OCI-LY1 (cell line): ENCODE measurements around the gene FAM216A.
"Not testable (repeated sequence)": the region's sequence is repeated elsewhere in the genome, so short reads cannot be mapped to it uniquely, and the experiment has no call there.

Experiments
- H2AFZ ChIP-seq: fragments of 200-600 bp; sonication (generic), shearing (Covaris generic); 2 replicates; pipeline ENCODE4 v1.6.0; 2014; ENCODE audit warnings: antibody characterized with exemption, mild to moderate bottlenecking, low read length
- H3F3A ChIP-seq: fragments of 200-600 bp; sonication (generic), shearing (Covaris generic); 2 replicates; pipeline ENCODE4 v1.6.0; 2014; ENCODE audit warnings: mild to moderate bottlenecking, antibody characterized with exemption, low read length, moderate library complexity; ENCODE audit not compliant: insufficient read depth
- H3K27ac ChIP-seq: fragments of 200-600 bp; sonication (generic); 2 replicates; pipeline ENCODE4 v1.5.1; 2014; ENCODE audit warnings: low read length, mixed run types, mild to moderate bottlenecking, low read depth; ENCODE audit not compliant: poor library complexity, severe bottlenecking
- H3K27me3 ChIP-seq: fragments of 200-600 bp; sonication (generic); 2 replicates; pipeline ENCODE4 v1.6.0; 2014; ENCODE audit warnings: antibody characterized with exemption, mild to moderate bottlenecking, low read length, moderate library complexity; ENCODE audit not compliant: insufficient read depth
- H3K36me3 ChIP-seq: fragments of 200-600 bp; sonication (generic); 2 replicates; pipeline ENCODE4 v1.6.1; 2014; ENCODE audit warnings: mild to moderate bottlenecking, antibody characterized with exemption, low read length, moderate library complexity, mixed read lengths; ENCODE audit not compliant: insufficient read depth
- H3K4me1 ChIP-seq: fragments of 200-600 bp; sonication (generic); 2 replicates; pipeline ENCODE4 v1.5.1; 2014; ENCODE audit warnings: mild to moderate bottlenecking, low read length, moderate library complexity; ENCODE audit not compliant: insufficient read depth, severe bottlenecking
- H3K4me2 ChIP-seq: fragments of 200-600 bp; sonication (generic), shearing (Covaris generic); 2 replicates; pipeline ENCODE4 v1.6.1; 2014; ENCODE audit warnings: low read length
- H3K4me3 ChIP-seq: fragments of 200-600 bp; sonication (generic); 2 replicates; pipeline ENCODE4 v1.5.1; 2014; ENCODE audit warnings: low read length, low read depth, mild to moderate bottlenecking, mixed read lengths; ENCODE audit not compliant: poor library complexity, severe bottlenecking
- H3K79me2 ChIP-seq: fragments of 200-600 bp; shearing (Covaris generic); 2 replicates; pipeline ENCODE4 v1.6.1; 2016; ENCODE audit warnings: mixed run types, low read length, mixed read lengths; ENCODE audit not compliant: insufficient read depth
- H3K9ac ChIP-seq: fragments of 200-600 bp; sonication (generic), shearing (Covaris generic); 2 replicates; pipeline ENCODE4 v1.6.1; 2014; ENCODE audit warnings: mild to moderate bottlenecking, low read length, mixed read lengths
- H3K9me2 ChIP-seq: fragments of 200-600 bp; sonication (generic), shearing (Covaris generic); 2 replicates; pipeline ENCODE4 v1.6.1; 2014; ENCODE audit warnings: low read depth, mild to moderate bottlenecking, low read length, mixed read lengths
- H3K9me3 ChIP-seq: fragments of 200-600 bp; shearing (Covaris generic); 2 replicates; pipeline ENCODE4 v1.6.1; 2014; ENCODE audit warnings: low read length, mixed read lengths
- H4K20me1 ChIP-seq: fragments of 200-600 bp; sonication (generic), shearing (Covaris generic); 2 replicates; pipeline ENCODE4 v1.6.0; 2016; ENCODE audit warnings: mild to moderate bottlenecking, low read length; ENCODE audit not compliant: insufficient read depth
- EZH2 ChIP-seq: fragments of 200-600 bp; sonication (generic), shearing (Covaris generic); IDR thresholded peaks from 2 replicates; pipeline ENCODE4 v1.8.0; 2017; ENCODE audit warnings: borderline replicate concordance, mixed run types, mild to moderate bottlenecking, antibody characterized with exemption, low read length, moderate library complexity, mixed read lengths
- TF ChIP-seq, protein P1 (sequence below): fragments of 200-600 bp; sonication (generic), shearing (Covaris generic); IDR thresholded peaks from 2 replicates; pipeline ENCODE4 v1.5.1; 2017; ENCODE audit warnings: mild to moderate bottlenecking, antibody characterized with exemption, low read length, moderate library complexity, mixed read lengths

Gene FAM216A

DNA sequence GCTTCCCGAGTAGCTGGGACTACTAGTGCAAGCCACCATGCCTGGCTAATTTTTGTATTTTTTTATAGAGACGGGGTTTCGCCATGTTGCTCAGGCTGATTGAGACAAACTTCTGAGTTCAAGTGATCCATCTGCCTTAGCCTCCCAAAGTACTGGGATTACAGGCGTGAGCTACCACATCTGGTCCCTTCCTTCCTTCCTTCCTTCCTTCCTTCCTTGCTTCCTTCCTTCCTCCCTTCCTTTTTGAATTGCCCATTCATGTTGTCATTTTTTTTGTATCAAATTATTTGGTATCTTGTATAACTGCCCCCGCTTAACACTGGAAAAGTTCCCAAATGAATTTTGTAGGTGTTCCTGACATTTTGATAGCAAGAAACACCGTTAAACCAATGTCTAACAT lies 45.2 kb downstream of the FAM216A start:
- Histone ChIP-seq H2AFZ (no peak overlapping the region), H4K20me1 (no peaks in the 10 kb centered on the region), H3K36me3 (no peaks in the 10 kb centered on the region), H3K9me3 (no peaks in the 10 kb centered on the region), H3K79me2 (no peaks in the 10 kb centered on the region), H3K4me2 (no peak overlapping the region), H3K4me1 (no peaks in the 10 kb centered on the region), H3K27ac (no peak overlapping the region), H3F3A (no peaks in the 10 kb centered on the region), H3K4me3 (no peak overlapping the region), H3K9ac (no peak overlapping the region), H3K27me3 (no peaks in the 10 kb centered on the region), H3K9me2 (no peaks in the 10 kb centered on the region)
- TF ChIP-seq, protein P1, sequence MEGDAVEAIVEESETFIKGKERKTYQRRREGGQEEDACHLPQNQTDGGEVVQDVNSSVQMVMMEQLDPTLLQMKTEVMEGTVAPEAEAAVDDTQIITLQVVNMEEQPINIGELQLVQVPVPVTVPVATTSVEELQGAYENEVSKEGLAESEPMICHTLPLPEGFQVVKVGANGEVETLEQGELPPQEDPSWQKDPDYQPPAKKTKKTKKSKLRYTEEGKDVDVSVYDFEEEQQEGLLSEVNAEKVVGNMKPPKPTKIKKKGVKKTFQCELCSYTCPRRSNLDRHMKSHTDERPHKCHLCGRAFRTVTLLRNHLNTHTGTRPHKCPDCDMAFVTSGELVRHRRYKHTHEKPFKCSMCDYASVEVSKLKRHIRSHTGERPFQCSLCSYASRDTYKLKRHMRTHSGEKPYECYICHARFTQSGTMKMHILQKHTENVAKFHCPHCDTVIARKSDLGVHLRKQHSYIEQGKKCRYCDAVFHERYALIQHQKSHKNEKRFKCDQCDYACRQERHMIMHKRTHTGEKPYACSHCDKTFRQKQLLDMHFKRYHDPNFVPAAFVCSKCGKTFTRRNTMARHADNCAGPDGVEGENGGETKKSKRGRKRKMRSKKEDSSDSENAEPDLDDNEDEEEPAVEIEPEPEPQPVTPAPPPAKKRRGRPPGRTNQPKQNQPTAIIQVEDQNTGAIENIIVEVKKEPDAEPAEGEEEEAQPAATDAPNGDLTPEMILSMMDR, result no peak
- TF ChIP-seq EZH2, result no peak

DNA sequence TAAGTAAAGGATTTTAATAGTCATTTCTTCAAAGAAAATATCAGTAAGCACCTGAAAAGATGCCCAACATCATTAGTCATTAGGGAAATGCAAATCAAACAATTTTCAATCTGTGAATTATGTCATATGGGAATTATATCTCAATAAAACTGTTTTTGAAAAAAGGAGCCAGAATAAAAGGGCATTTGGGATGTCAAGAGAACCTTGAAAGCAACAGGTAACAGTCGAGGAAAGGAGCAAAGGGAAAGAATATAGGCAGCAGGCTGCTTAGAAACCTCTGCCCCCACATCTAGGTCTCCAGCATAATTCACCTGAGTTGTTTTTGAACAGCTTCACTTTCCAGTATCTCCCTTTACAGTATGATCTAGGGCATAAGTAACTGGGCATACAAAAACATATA lies 45.7 kb downstream of the FAM216A start:
- Histone ChIP-seq H3K9me3 (no peaks in the 10 kb centered on the region), H3F3A (no peaks in the 10 kb centered on the region), H2AFZ (no peak overlapping the region), H3K4me3 (no peak overlapping the region), H3K9ac (no peak overlapping the region), H3K27me3 (no peaks in the 10 kb centered on the region), H4K20me1 (no peaks in the 10 kb centered on the region), H3K27ac (no peak overlapping the region), H3K4me2 (no peak overlapping the region), H3K4me1 (no peaks in the 10 kb centered on the region), H3K36me3 (no peaks in the 10 kb centered on the region), H3K9me2 (no peaks in the 10 kb centered on the region), H3K79me2 (no peaks in the 10 kb centered on the region)
- TF ChIP-seq EZH2, result no peak
- TF ChIP-seq, protein P1, result no peak

DNA sequence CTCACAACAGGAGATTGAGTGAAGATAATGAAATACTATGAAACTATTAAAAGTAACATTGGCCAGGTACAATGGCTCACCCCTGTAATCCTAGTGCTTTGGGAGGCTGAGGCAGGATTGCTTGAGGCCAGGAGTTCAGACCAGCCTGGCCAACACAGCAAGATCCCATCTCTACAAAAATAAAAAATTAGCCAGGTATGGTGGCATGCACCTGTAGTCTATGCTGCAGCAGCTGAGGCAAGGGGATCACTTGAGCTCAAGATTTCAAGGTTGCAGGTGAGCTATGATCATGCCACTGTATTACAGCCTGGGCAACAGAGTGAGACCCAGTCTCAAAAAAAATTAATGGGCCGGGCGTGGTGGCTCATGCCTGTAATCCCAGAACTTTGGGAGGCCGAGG lies 48.4 kb downstream of the FAM216A start:
- no peaks in the 10 kb centered on the region for H3K4me1 ChIP-seq
- no peaks in the 10 kb centered on the region for H3K9me3 ChIP-seq
- no peaks in the 10 kb centered on the region for H3K36me3 ChIP-seq
- H3K27ac ChIP-seq, result no peak overlapping the region
- H4K20me1 ChIP-seq, result no peaks in the 10 kb centered on the region
- H3K4me3 ChIP-seq, result no peak overlapping the region
- no peak overlapping the region for H2AFZ ChIP-seq
- H3K27me3 ChIP-seq, result no peaks in the 10 kb centered on the region
- H3K79me2 ChIP-seq, result no peaks in the 10 kb centered on the region
- no peak overlapping the region for H3K9ac ChIP-seq
- TF ChIP-seq, protein P1, result no peak
- TF ChIP-seq EZH2, result no peak
- no peaks in the 10 kb centered on the region for H3K9me2 ChIP-seq
- H3K4me2 ChIP-seq, result no peak overlapping the region
- H3F3A ChIP-seq, result no peaks in the 10 kb centered on the region

DNA sequence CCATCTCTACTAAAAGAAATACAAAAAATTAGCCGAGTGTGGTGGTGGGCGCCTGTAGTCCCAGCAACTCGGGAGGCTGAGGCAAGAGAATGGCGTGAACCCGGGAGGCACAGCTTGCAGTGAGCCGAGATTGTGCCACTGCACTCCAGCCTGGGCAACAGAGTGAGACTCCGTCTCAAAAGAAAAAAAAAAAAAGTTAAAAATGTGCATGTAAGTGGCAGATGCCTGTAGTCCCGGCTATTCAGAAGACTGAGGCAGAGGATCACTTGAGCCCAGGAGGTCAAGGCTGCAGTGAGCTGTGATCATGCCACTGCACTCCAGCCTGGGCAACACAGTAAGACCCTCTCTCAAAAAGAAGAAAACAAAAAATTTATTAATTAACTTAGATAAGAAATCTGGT lies 49.4 kb downstream of the FAM216A start:
- not testable (repeated sequence) for H3K9me2 ChIP-seq, H3K36me3 ChIP-seq, H4K20me1 ChIP-seq, H3F3A ChIP-seq, H3K27me3 ChIP-seq, H2AFZ ChIP-seq, H3K9ac ChIP-seq, H3K9me3 ChIP-seq, H3K27ac ChIP-seq, H3K4me2 ChIP-seq, H3K4me3 ChIP-seq, H3K4me1 ChIP-seq, H3K79me2 ChIP-seq

DNA sequence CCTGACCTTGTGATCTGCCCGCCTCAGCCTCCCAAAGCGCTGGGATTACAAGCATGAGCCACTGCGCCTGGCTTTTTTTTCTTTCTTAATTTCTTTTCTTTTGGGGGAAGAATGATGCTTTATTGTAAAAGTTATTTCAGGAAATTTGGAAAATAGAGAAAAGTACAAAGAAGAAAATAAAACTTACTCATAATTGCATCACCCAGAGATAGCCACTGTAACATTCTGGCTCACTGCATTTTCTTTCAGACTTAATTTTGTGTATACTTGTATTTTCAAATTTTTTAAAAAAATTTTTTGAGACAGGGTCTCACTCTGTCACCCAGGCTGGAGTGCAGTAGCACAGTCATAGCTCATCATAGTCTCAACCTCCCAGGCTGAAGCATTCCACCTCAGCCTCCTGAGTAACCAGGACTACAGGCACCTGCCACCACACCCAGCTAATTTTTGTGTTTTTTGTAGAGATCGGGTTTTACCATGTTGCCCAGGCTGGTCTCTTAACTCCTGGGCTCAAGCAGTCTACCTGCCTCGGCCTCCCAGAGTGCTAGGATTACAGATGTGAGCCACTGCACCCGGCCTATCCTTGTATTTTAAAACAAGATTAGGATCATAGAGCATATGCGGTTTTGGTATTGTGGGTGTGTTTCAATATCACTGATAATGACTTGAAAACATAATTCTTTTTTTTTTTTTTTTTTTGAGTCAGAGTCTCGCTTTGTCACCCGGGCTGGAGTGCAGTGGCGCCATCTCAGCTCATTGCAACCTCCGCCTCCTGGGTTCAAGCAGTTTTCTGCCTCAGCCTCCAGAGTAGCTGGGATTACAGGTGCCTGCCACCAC lies 52.4 kb downstream of the FAM216A start:
- H3K27ac ChIP-seq, H4K20me1 ChIP-seq, H3K27me3 ChIP-seq, H3K79me2 ChIP-seq, H3K4me2 ChIP-seq, H3K4me1 ChIP-seq, H2AFZ ChIP-seq, H3K4me3 ChIP-seq, H3K36me3 ChIP-seq, H3K9ac ChIP-seq, H3F3A ChIP-seq, H3K9me3 ChIP-seq, H3K9me2 ChIP-seq: not testable (repeated sequence)
